Stimulated activated CD8-positive, alpha-beta memory T cell treated with anti-CD3 and anti-CD28 coated beads, Interleukin-15, amount 100 ng/mL, for 48 hours (primary cell): Measurements from ENCODE around the gene TAF1B.
A peak's percentile ranks its signal among the peaks of the same experiment; 100 is the strongest.

Experiments
- DNase-seq, 2 donors: peaks; one replicate each; pipeline ENCODE4 v3.0.0-alpha.2; 2020; ENCODE audit warnings: low read depth in 2 of 2

Gene TAF1B

GRCh38 chr2:9964334-9964980, 121.2 kb downstream of the TAF1B start:
- no peak for DNase-seq

GRCh38 chr2:9965119-9965822, 122.0 kb downstream of the TAF1B start:
- no peak for DNase-seq

DNA sequence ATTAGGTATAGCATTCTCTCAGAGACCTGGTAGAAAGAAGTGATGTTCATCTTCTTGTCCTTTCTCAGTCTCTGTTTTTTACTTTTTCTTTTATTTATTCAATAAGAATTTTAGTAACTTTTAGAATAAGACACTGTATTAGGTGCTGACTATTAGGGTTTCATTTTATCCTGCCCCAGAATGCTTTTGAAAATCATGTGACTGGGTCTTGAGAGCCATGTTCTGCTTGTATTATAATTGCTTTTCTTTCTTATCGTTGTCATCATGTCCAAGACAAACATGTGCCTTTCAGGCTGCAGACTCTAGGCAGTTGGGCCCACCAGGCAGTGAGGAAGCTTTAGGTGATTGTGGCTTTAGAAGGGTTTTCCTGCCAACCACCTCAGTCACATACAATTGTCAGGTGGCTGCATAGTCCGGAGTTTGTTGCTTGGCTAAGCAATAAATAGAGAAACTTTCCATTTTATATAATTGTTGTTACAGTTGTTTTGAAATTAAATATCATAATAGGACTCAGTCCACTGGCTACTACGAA, 123.3 kb downstream of the TAF1B start:
- DNase-seq = no peak

DNA sequence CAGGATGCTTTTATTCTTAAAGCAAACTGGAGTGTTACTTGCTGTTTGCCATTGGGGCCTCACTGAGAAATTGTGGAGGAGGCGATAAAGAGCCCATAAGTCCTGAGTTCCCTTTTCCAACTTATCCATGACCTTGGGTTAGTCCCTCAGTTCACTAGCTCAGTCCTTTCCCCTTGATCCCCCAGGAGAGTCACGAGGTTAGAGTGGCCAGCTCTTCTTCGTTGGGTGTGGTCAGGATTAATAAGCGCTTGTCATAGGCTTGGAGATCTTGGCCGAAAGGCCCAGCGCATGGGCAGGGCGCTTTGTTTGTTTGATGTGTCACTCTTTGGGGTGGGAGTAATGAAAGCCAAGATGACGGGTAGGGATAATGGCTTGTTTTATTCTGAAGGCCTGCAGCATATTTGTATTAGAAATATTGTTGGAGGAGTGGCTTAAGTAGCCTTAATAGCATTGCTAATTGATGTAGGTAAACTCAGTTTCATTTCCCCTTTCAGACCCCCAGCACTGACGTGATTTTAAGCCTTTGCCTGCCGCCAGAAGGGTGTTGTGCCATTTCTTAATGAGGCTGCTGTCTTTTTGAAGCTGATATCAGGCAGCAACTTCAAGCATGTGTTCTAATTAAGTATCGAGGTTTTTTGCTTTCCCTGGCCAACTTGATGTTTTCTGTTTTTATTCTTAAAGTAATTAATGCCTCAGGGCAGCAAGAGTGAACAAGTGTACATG, 123.9 kb downstream of the TAF1B start:
- no peak for DNase-seq

- DNase-seq = no peak
These were observed 125.6 kb downstream of the TAF1B start for GRCh38 chr2:9968553-9969497.

GRCh38 chr2:9970200-9971044, 127.1 kb downstream of the TAF1B start:
- DNase-seq = no peak

GRCh38 chr2:9971105-9971818, 128.0 kb downstream of the TAF1B start:
- no peak for DNase-seq

DNA sequence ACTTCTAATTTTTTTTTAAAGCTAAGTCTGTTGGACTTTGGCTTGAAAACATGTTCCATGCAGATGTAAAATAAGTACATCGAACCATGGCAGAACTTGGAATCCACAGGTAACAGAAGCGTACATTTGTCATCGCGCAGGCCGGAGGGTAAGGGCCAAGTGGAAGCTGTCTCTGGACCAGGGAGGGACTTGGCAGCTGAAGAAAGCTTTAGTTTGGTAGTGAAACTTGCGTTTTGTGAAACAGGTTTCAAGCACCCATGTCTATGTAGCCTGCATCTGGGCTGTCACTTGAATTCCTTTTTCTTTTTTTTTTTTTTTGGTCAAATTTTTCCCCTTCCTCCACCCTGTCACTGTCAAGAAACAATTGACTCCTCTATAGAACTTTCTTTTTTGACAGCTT, 128.6 kb downstream of the TAF1B start:
- no peak for DNase-seq

DNA sequence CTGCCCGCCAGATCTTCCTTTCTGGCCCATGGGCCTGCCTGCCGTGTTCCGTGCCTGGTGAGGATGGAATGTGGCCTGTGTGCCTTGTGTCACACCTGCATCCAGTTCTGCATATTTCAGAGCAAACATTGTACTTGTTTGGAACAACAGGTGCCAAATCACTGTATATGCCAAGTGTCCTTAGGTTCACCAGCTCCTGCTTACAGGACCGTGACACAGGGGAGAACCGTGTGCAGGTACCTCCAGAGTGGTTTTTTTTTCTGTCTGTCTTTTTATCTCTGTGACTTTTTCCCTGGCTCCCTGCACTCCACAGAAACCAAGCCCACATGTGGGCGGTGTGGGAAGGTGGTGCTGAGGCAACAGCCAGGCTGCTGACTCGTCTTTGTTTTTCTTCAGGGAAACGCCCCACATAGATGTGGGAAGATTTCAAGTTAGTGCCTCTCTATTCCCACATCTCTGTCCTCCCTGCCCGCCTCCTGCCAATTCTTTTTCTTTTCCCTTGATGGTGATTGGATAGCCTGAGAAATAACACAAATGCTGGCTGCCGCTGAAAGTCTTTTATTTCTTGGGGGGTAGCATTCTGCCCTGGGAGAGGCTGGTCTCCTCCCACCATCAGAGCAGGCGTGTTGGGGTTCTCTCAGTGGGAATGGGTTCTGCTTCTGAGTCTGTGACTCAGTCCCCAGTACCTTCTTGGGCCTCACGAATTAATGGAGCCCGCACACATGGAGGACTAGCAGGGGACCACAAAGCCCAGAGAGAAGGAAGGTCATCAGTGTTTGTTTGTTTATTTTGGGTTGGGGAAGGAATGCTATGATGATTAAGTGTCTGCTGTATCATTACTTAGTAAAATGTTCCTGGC, 129.6 kb downstream of the TAF1B start:
- no peak for DNase-seq

DNA sequence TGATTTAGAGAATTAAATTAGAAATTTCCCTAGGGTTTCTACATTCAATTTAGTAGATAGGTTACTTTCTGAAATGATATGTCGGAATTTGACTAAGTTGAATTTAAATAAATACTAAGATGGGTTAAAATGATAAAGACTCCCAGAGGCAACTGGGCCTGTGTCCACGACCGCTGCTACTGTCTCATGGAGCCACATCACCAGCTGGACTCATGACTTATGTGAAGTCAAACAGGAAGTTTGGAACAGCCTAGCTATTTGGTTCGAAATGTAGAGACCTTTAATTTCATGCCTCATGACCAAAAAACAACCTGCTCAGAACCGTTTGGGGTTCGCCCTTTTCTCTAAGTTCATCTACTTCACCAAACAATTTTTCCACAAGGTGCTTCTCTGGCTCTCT, 130.4 kb downstream of the TAF1B start:
- no peak for DNase-seq

- DNase-seq = no peak
These were observed 131.1 kb downstream of the TAF1B start for GRCh38 chr2:9974343-9974742.

DNA sequence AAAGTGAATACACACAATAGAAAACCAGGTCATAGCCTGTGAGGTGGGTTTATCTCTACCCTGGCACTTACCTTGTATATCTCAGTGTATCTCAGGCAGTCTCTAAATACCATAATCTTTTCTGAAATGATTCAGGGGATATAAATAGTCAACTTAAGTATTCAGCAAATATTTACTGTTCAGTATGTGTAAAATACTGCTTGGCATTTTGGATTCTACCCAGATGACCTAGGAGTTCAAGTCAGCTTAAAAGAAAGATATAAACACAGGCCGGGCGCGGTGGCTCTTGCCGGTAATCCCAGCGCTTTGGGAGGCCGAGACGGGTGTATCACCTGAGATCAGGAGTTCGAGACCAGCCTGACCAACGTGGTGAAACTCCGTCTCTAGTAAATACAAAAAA, 132.1 kb downstream of the TAF1B start:
- DNase-seq = no peak

- peak in 1 of 2 donors; percentile 36 for DNase-seq
These were observed 132.7 kb downstream of the TAF1B start for GRCh38 chr2:9975805-9976447.

DNA sequence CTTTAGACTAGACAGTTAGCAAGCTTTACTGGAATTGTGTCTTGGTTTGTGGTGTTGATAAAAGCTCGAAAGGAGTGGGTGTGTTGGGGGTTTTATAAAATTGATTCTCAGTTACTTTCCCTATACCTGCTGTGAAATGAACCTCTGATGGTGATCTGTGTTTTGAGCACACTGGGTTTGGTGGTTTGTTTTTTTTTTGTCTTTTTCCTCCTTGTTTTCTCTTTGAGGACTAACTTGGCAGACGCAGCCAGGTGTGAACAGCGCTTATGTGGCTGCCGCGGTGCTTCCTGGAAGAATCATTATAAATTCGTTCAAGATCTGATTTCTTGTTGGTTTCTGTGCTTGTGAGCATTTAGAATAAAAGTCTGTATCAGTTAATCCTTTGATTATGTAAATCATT, 136.7 kb downstream of the TAF1B start:
- DNase-seq = no peak

DNA sequence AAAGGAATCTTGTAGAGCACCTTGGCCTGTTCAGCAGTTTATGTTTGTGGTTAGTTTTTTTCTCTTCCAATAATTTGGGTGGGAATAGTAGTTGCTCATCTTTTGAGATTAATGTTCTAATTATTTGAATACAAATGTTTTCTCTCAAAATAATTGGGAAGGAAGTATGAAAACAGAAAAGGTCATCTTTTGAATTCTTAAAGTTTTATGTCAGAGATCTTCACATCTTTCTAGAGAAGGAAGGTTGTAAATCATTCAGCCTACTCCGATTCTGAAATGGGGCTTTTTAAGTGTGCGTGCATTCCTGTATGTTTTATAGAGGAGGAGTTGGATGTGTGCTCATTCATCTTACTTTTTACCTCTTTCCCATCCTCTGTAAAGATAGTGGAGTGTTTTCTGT, 137.2 kb downstream of the TAF1B start:
- no peak for DNase-seq

DNA sequence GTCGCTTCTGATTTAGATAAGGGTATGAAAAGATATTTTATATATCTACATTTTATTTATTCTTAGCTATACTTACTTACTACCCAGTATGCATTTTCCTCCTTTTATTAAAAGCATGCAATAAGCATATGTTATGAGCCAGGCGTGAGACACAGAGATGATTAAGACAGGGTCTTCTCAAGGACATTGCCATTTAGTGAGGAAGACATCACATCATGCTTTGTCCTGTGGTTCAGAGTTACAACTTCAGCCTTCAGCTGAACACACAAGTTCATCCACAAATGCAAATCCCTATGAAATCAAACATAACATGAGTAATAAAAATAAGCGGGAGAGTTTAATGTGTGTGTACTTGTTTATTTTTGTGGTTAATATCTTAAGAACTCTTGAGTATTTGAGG, 138.4 kb downstream of the TAF1B start:
- no peak for DNase-seq

GRCh38 chr2:9982248-9982647, 139.0 kb downstream of the TAF1B start:
- DNase-seq = no peak

GRCh38 chr2:9982891-9983290, 139.6 kb downstream of the TAF1B start:
- DNase-seq = no peak
